Bronchial epithelial cell (primary cell): ENCODE results near the gene MACROD1. TPM values are rescaled to one million over a fixed set of nuclear protein-coding genes. Genes with fewer than 3 reads are reported as not detected.

ENCODE experiments used
- DNase-seq: peaks from one replicate; pipeline ENCODE4 v3.0.0-alpha.2; 2010; ENCODE audit warnings: low read depth
- FAIRE-seq: peaks from 2 replicates; lab custom pipeline; 2011; peaks lifted over from hg19 to GRCh38; lab: Jason Lieb, UNC
- H3K27me3 ChIP-seq: 2 replicates; pipeline ENCODE4 v1.5.1; 2011; ENCODE audit warnings: low read length; ENCODE audit not compliant: control insufficient read depth, insufficient read depth
- H3K36me3 ChIP-seq: 2 replicates; pipeline ENCODE4 v1.5.1; 2011; ENCODE audit warnings: low read length; ENCODE audit not compliant: control insufficient read depth, insufficient read depth
- H3K4me3 ChIP-seq: 2 replicates; pipeline ENCODE4 v1.5.1; 2011; ENCODE audit warnings: mild to moderate bottlenecking, low read depth, low read length, control low read depth
- CTCF ChIP-seq: IDR thresholded peaks from 2 replicates; pipeline ENCODE4 v1.5.1; 2011; ENCODE audit warnings: mild to moderate bottlenecking, moderate library complexity, low read length, control low read depth, inconsistent platforms; ENCODE audit not compliant: insufficient read depth, severe bottlenecking
- total RNA-seq: library from RNA; depleted of rRNA; stranded (reverse); fragments of >200 nt; gene quantifications from 2 replicates; pipeline ENCODE4 v1.2.1, GENCODE V29; 2014

The MACROD1 gene
- total RNA-seq, 1 donor from 2014 or later: 17.9 TPM

DNA sequence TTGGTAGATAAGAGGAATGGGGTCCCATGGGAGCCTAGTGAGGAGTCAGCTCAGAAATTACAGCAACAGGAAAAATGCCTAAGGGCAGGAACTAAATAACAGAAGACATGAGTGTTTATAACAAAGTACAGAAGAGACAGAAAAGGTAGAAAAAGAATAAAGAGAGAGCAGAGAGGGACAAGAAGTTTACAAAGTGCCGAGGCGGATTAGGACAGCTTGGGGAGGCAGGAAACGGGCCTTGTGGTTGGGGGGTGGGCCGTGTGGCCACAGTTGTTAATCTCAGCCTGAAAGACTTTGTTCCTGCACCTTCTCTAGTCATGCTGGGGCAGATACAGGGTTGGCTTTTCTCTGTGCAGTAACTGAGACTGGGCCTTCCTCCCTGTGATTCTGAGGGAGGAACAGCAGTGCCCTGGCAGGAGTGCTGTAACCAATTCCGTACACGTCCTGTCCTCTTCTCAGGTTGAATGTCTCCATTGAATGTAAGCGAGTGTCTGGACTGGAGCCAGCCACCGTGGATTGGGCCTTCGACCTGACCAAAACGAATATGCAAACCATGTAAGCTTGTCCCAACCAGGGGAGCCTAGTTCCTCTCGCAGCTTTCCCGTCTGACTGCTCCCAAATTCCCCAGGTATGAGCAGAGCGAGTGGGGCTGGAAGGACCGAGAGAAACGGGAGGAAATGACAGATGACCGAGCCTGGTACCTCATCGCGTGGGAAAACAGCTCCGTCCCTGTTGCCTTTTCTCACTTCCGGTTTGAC lies 214.0 kb downstream of the MACROD1 start:
- TF ChIP-seq CTCF: no peak
- Histone ChIP-seq H3K4me3 (no peak overlapping the region), H3K27me3 (no peaks in the 10 kb centered on the region), H3K36me3 (peaks cover 3% of the 10 kb centered on the region)
- DNase-seq (peak; percentile 6), FAIRE-seq (no peak)

Other genes with a start within 250 kb of the MACROD1 start
- 1.2 and 2.4 TPM in 2 replicates for gene RCOR2, start 248.9 kb downstream of the MACROD1 start, total RNA-seq
- 4.5 and 7.4 TPM in 2 replicates for gene NAA40, start 227.1 kb downstream of the MACROD1 start, total RNA-seq
- 266 and 382 TPM in 2 replicates for gene COX8A, start 191.5 kb downstream of the MACROD1 start, total RNA-seq
- 43.5 and 51.1 TPM in 2 replicates for gene OTUB1, start 179.7 kb downstream of the MACROD1 start, total RNA-seq
- 0.26 and 1.5 TPM in 2 replicates for gene FLRT1, start 130.2 kb downstream of the MACROD1 start, total RNA-seq
- 102 and 103 TPM in 2 replicates for gene STIP1, start 20.1 kb upstream of the MACROD1 start, total RNA-seq
- 0.51 and 0.53 TPM in 2 replicates for gene FERMT3, start 40.6 kb upstream of the MACROD1 start, total RNA-seq
- 17.9 and 24.5 TPM in 2 replicates for gene TRPT1, start 60.1 kb upstream of the MACROD1 start, total RNA-seq
- 57.9 and 75.0 TPM in 2 replicates for gene NUDT22, start 60.2 kb upstream of the MACROD1 start, total RNA-seq
- gene DNAJC4, start 64.4 kb upstream of the MACROD1 start, total RNA-seq: 3.4 and 10.1 TPM in 2 replicates
- 6.7 and 12.4 TPM in 2 replicates for gene VEGFB, start 68.5 kb upstream of the MACROD1 start, total RNA-seq
- gene FKBP2, start 75.0 kb upstream of the MACROD1 start, total RNA-seq: 45.0 and 91.1 TPM in 2 replicates
- gene PPP1R14B, start 80.8 kb upstream of the MACROD1 start, total RNA-seq: 392 and 481 TPM in 2 replicates
- 20.8 and 33.3 TPM in 2 replicates for gene PLCB3, start 85.4 kb upstream of the MACROD1 start, total RNA-seq
- gene BAD, start 118.6 kb upstream of the MACROD1 start, total RNA-seq: 63.4 and 74.2 TPM in 2 replicates
- 2.9 and 5.6 TPM in 2 replicates for gene GPR137, start 119.7 kb upstream of the MACROD1 start, total RNA-seq
- gene KCNK4, start 125.2 kb upstream of the MACROD1 start, total RNA-seq: under 0.01 TPM in 1 of 2 replicates, not detected in the other
- gene CATSPERZ, start 134.2 kb upstream of the MACROD1 start, total RNA-seq: 0.26 TPM in 1 of 2 replicates, not detected in the other
- gene ESRRA, start 139.4 kb upstream of the MACROD1 start, total RNA-seq: 76.9 and 139 TPM in 2 replicates
- 355 and 587 TPM in 2 replicates for gene TRMT112, start 151.4 kb upstream of the MACROD1 start, total RNA-seq
- gene PRDX5, start 152.0 kb upstream of the MACROD1 start, total RNA-seq: 649 and 769 TPM in 2 replicates
- gene CCDC88B, start 174.1 kb upstream of the MACROD1 start, total RNA-seq: 2.9 TPM in 2 replicates
- 39.7 and 59.5 TPM in 2 replicates for gene RPS6KA4, start 193.0 kb upstream of the MACROD1 start, total RNA-seq